Neuron (in vitro differentiated cells): ENCODE results near the gene C6orf118.

Source experiments
- H2AFZ ChIP-seq: one replicate; pipeline ENCODE4 v1.6.1; 2013; ENCODE audit warnings: low read depth, mild to moderate bottlenecking, inconsistent platforms, low read length, moderate library complexity
- H3K27me3 ChIP-seq: one replicate; pipeline ENCODE4 v1.6.1; 2013; ENCODE audit warnings: low read length; ENCODE audit not compliant: insufficient read depth
- H3K36me3 ChIP-seq: one replicate; pipeline ENCODE4 v1.6.1; 2013; ENCODE audit warnings: low read length; ENCODE audit not compliant: insufficient read depth
- H3K4me1 ChIP-seq: one replicate; pipeline ENCODE4 v1.6.1; 2013; ENCODE audit warnings: low read length; ENCODE audit not compliant: insufficient read depth
- H3K4me3 ChIP-seq: 2 replicates; pipeline ENCODE4 v1.5.1; 2013; ENCODE audit warnings: mild to moderate bottlenecking, low read length, moderate library complexity
- H3K9me3 ChIP-seq: one replicate; pipeline ENCODE4 v1.6.1; 2013; ENCODE audit warnings: low read length

C6orf118 gene

GRCh38 chr6:165308926-165309731, at the start of gene C6orf118:
Gene C6orf118, minus strand, starts transcription at chr6:165309605. Its CDS starts 19 bp downstream, at chr6:165309586.
- Histone ChIP-seq H3K9me3 (no peaks in the 10 kb centered on the region), H3K27me3 (no peaks in the 10 kb centered on the region), H3K4me1 (peaks cover 20% of the 10 kb centered on the region), H3K4me3 (peak within 1 kb of the TSS; percentile 61), H3K36me3 (no peaks in the 10 kb centered on the region), H2AFZ (peak within 1 kb of the TSS; percentile 35)

DNA sequence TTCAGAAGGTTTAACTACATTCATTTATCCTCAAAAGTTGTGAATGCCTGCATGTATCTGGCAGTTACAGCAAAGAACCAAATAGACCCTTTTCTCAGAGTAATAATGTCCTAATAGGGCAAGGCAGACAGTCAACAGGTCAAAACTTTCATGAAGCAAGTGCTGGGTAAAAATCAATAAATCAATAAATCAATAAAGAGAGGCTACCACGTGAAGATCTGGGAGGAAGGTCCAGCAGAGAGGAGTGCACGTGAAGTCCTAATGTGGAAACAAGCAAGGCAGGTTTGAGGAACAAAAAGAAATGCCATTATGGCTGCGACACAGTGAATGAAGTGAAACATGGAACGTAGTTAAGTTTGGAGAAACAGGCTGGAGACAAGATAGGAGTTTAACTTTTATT, 36.3 kb upstream of the C6orf118 start:
- Histone ChIP-seq H3K36me3 (peaks cover 20% of the 10 kb centered on the region), H3K4me3 (no peak overlapping the region), H3K9me3 (peaks cover 13% of the 10 kb centered on the region), H3K27me3 (no peaks in the 10 kb centered on the region), H3K4me1 (peaks cover under 1% of the 10 kb centered on the region), H2AFZ (no peak overlapping the region)

- no peak overlapping the region for H2AFZ ChIP-seq
- peaks cover 12% of the 10 kb centered on the region for H3K36me3 ChIP-seq
- H3K27me3 ChIP-seq = no peaks in the 10 kb centered on the region
- peaks cover 6% of the 10 kb centered on the region for H3K9me3 ChIP-seq
- H3K4me1 ChIP-seq = peaks cover 7% of the 10 kb centered on the region
- no peak overlapping the region for H3K4me3 ChIP-seq
Observed at GRCh38 chr6:165340532-165340931, 31.1 kb upstream of the C6orf118 start.

GRCh38 chr6:165325609-165326008, 16.2 kb upstream of the C6orf118 start:
- Histone ChIP-seq H3K9me3 (peaks cover 2% of the 10 kb centered on the region), H3K27me3 (no peaks in the 10 kb centered on the region), H3K4me1 (no peaks in the 10 kb centered on the region), H3K36me3 (peaks cover 7% of the 10 kb centered on the region), H2AFZ (no peak overlapping the region), H3K4me3 (no peak overlapping the region)

GRCh38 chr6:165321555-165322145, 12.2 kb upstream of the C6orf118 start:
- Histone ChIP-seq H2AFZ (no peak overlapping the region), H3K4me1 (no peaks in the 10 kb centered on the region), H3K4me3 (no peak overlapping the region), H3K36me3 (peaks cover under 1% of the 10 kb centered on the region), H3K27me3 (no peaks in the 10 kb centered on the region), H3K9me3 (peaks cover 2% of the 10 kb centered on the region)

DNA sequence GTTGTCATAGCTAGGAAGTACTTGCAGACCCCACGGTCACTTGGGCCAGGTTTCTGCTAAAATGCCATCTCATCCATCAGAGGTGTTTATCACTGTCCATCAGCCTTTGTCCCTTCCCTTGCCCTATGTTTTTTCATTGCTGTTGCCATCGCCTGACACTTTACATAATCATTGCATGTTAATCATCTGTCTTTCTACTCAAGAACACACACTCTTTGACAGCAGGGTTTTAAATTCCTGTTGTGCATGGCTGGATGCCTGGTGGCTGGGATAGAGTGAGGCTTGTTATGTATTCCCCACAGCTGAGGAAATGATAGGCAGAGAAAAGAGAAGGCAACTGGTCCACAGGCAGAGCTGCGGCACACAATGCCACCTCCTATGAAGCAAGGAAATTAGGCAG, 11.7 kb upstream of the C6orf118 start:
- H3K4me1 ChIP-seq = no peaks in the 10 kb centered on the region
- no peaks in the 10 kb centered on the region for H3K36me3 ChIP-seq
- H3K27me3 ChIP-seq = no peaks in the 10 kb centered on the region
- H2AFZ ChIP-seq = no peak overlapping the region
- peaks cover 2% of the 10 kb centered on the region for H3K9me3 ChIP-seq
- no peak overlapping the region for H3K4me3 ChIP-seq

DNA sequence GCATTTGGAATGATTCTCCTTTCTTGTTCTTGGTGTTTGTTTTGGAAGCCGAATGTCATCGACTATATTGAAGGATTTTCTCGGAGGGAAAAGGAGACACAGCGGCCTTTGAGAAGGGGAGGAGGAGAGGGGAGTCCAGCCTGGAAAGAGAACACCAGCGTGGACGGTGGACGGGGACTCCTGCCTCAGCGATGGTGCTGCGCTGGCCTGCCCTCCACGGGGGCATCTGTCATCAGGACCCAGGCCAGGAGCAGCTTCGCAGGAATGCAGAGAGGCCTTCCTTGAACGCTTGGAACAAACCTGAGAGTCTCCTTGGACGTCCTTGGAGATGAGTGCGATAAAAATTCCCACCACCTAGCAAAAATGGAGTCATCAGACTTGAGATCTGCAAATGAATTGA, 8.3 kb upstream of the C6orf118 start:
- Histone ChIP-seq H3K27me3 (no peaks in the 10 kb centered on the region), H3K36me3 (no peaks in the 10 kb centered on the region), H2AFZ (no peak overlapping the region), H3K4me1 (no peaks in the 10 kb centered on the region), H3K4me3 (no peak overlapping the region), H3K9me3 (peaks cover 2% of the 10 kb centered on the region)

DNA sequence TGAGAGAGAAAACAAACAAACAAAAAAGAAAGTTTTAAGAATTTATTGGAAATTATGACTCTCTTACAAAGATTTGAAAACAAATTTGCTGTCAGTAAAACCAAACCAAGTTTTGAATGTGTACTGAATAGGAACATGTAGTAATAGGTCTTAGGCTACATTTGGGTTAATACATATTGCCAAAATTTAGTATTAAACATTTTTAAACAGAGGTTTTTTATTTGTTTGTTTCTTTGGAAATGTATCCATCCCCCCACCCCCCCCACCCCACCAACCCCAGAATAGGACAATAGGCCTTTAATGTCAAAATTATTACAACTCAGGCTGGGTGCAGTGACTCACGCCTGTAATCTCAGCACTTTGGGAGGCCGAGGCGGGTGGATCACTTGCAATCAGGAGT, 2.5 kb downstream of the C6orf118 start:
- Histone ChIP-seq H3K27me3 (no peaks in the 10 kb centered on the region), H3K4me3 (no peak overlapping the region), H2AFZ (no peak overlapping the region), H3K4me1 (peaks cover 20% of the 10 kb centered on the region), H3K9me3 (peaks cover 2% of the 10 kb centered on the region), H3K36me3 (no peaks in the 10 kb centered on the region)

DNA sequence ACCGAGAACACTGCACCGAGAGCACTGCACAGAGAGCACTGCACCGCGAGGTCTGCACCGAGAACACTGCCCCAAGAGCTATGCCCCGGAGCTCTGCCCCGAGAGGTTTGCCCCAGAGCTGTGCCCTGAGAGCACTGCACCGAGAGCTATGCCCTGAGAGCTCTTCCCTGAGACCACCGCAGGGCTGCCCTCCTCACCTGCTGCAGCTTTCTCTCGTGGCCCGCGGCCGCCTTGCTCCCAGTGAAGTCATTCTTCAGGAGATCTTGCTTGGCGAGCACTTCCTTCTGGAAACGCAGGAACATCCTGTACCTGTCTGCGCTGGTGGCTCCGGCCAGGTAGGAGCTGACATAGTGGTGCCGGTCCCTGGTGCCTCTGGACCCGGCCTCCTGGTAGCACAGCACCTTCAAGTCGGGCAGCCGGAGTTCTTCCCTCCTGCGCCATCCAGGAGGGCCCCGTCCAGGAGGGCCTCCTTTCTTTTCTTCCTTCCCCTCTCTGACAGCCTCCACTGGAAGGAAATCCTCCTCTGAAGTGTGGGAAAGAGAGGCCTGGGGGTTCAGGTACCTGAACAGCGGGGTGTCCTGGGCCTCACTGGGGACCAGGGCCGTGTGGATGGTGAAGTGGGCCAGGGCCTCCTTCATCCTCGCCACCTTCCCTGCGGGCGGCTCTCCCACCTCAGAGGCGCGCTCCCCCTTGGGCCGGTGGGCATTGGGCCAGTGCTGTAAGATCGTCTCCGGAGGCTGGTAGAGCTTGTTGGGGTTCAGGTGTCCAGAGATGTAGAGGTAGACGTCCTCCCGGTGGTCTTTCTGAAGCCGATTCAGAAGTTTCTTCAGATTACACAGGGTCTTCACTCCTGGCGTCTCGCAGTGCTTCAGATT, 7.8 kb downstream of the C6orf118 start:
- H3K4me3 ChIP-seq = no peak overlapping the region
- no peaks in the 10 kb centered on the region for H3K27me3 ChIP-seq
- no peak overlapping the region for H2AFZ ChIP-seq
- H3K4me1 ChIP-seq = peaks cover 26% of the 10 kb centered on the region
- peaks cover 10% of the 10 kb centered on the region for H3K36me3 ChIP-seq
- peaks cover 9% of the 10 kb centered on the region for H3K9me3 ChIP-seq

DNA sequence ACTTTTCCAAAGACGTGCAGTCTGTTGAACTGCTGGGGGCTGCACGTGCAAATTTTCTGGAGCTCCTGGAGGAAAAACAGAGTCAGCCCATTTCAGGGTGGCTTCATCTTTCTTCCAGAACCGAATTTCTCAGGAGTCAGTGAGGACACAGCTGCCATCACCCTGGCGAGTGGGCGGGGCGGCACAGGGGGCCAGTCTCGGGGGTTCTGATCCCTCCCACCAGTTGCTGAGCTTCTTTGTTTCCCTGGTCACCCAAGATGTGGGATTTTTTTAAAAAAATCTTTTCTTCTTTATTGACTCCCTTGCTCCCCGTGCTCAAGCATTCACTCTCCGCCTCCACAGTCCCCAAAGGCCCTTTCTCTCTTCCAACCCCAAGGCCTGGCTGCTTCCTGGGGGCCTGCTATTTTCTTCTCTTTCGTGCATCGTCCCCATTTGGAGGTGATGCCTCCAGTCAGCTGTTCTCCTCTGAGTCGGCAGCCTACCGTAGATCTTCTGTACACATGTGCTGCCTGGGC, 8.9 kb downstream of the C6orf118 start:
- H3K9me3 ChIP-seq = peaks cover 9% of the 10 kb centered on the region
- H3K4me1 ChIP-seq = peaks cover 26% of the 10 kb centered on the region
- H3K36me3 ChIP-seq = peaks cover 13% of the 10 kb centered on the region
- H3K4me3 ChIP-seq = no peak overlapping the region
- H2AFZ ChIP-seq = no peak overlapping the region
- H3K27me3 ChIP-seq = no peaks in the 10 kb centered on the region

GRCh38 chr6:165298875-165299274, 10.5 kb downstream of the C6orf118 start:
- Histone ChIP-seq H3K27me3 (no peaks in the 10 kb centered on the region), H3K4me3 (no peak overlapping the region), H3K36me3 (peaks cover 13% of the 10 kb centered on the region), H3K4me1 (peaks cover 26% of the 10 kb centered on the region), H2AFZ (no peak overlapping the region), H3K9me3 (peaks cover 9% of the 10 kb centered on the region)

GRCh38 chr6:165298402-165298801, 11.0 kb downstream of the C6orf118 start:
- H3K9me3 ChIP-seq = peaks cover 9% of the 10 kb centered on the region

DNA sequence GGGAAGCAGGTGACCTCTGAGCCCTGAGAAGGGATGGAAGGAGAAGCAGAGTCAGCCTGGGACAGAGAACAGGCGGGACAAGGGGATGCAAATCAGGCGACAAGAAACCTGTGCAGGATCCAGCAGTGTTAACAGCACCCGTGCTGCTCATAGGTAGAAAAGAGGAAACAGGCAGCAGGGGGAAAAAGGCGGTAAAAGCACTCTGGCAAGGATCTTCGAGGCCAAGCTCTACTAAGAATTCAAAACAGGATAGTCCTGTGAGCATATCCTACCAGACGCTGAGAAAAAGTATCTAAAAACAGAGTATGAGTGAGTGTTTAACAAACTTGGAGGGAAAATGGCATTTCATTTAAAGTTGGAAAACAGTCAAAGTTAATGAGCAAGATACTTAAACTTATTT, 16.7 kb downstream of the C6orf118 start:
- no peak overlapping the region for H3K4me3 ChIP-seq
- H2AFZ ChIP-seq = no peak overlapping the region
- peaks cover 10% of the 10 kb centered on the region for H3K9me3 ChIP-seq
- no peaks in the 10 kb centered on the region for H3K27me3 ChIP-seq
- H3K36me3 ChIP-seq = peaks cover 21% of the 10 kb centered on the region
- H3K4me1 ChIP-seq = no peaks in the 10 kb centered on the region

More at GRCh38 chr6:165298402-165298801, 11.0 kb downstream of the C6orf118 start:
- Histone ChIP-seq H3K27me3 (no peaks in the 10 kb centered on the region), H3K4me1 (peaks cover 26% of the 10 kb centered on the region), H2AFZ (no peak overlapping the region), H3K36me3 (peaks cover 13% of the 10 kb centered on the region), H3K4me3 (no peak overlapping the region)
